ENCODE data around the gene MYRFL. TPM values are rescaled to one million over a fixed set of nuclear protein-coding genes. Genes with fewer than 3 reads are reported as not detected.

MYRFL gene
- total and polyA plus RNA-seq, 2 of the 8 experiments (the other 6 are each of a cell fraction or from before 2014, with no cell fraction given) = 1.1 to 2.0 TPM

DNA sequence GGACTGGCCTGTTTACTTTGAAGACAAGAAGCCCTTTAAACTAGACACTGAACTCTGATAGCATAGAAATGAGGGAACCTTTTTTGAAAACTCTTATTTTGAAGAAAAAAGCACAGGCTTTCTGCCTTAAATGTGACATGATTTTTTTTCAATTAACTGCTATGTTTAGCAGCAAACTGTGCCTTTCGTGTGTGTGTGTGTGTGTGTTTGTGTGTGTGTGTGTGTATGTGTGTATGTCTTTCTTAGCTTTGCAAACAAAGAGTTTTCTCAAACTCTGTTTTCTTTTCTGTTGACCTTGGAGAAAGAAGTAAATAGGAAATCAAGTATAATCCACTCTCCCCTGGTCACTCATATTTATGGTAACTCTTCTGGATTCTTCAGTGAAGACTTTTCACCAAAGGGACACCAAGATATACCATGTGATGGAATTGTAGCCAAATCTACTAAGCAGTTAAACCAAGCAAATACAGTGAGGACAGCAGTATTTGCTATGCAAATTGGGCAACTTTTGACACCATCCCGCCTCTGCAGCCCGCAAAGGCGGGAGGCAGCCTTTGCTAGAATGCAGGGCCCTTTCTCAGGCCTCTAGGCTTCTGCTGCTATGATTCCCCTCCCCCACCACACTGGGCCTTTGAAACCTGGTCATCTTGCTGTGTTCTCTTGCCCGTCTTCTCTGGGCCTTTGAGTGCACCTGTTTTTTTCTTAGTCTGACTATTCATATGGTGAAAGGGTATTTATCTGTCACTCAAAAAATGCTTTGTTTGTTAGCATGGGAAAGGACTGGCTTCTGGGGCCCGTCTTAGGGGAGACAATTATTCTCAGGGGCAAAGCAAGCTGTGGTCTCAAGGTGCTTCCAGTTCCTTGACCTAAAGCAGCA is 107.9 kb downstream of the MYRFL start (continued):
- TF ChIP-seq, protein P1, sequence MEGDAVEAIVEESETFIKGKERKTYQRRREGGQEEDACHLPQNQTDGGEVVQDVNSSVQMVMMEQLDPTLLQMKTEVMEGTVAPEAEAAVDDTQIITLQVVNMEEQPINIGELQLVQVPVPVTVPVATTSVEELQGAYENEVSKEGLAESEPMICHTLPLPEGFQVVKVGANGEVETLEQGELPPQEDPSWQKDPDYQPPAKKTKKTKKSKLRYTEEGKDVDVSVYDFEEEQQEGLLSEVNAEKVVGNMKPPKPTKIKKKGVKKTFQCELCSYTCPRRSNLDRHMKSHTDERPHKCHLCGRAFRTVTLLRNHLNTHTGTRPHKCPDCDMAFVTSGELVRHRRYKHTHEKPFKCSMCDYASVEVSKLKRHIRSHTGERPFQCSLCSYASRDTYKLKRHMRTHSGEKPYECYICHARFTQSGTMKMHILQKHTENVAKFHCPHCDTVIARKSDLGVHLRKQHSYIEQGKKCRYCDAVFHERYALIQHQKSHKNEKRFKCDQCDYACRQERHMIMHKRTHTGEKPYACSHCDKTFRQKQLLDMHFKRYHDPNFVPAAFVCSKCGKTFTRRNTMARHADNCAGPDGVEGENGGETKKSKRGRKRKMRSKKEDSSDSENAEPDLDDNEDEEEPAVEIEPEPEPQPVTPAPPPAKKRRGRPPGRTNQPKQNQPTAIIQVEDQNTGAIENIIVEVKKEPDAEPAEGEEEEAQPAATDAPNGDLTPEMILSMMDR (IDR thresholded peaks at IDR 0.05; ENCODE audit: control extremely low read depth in 1 of 3, insufficient read depth in 1 of 3, low read depth in 1 of 3, low read length in 3 of 3) = no peak
- TF ChIP-seq BRCA1 (IDR thresholded peaks at IDR 0.05; ENCODE audit: low read depth, low read length) (no peak), GABPA (IDR thresholded peaks at IDR 0.05; ENCODE audit: borderline replicate concordance, insufficient read depth, low read length) (no peak), SAP30 (IDR thresholded peaks at IDR 0.05; ENCODE audit: insufficient read depth, insufficient replicate concordance, low read length) (no peak)
